ENCODE data around the gene IPO5. TPM values are rescaled to one million over a fixed set of nuclear protein-coding genes. Genes with fewer than 3 reads are reported as not detected.
A peak's percentile ranks its signal among the peaks of the same experiment; 100 is the strongest.

Gene IPO5
- 99.0 and 128 TPM in 2 replicates for total RNA-seq

GRCh38 chr13:97953376-97953970, at the start of gene IPO5:
TSS of gene IPO5 (plus strand) at chr13:97953675. CDS start at chr13:97976697, 23,022 bp downstream.
- DNase-seq (ENCODE audit: low read depth in 2 of 2) = no peak

GRCh38 chr13:97904059-97904458, 49.4 kb upstream of the IPO5 start:
- DNase-seq (ENCODE audit: low read depth in 2 of 2) = no peak

GRCh38 chr13:97905517-97905916, 48.0 kb upstream of the IPO5 start:
- no peak for DNase-seq (ENCODE audit: low read depth in 2 of 2)

- peak; percentile 1 to 42 for DNase-seq (ENCODE audit: low read depth in 2 of 2)
These were observed 42.0 kb upstream of the IPO5 start for GRCh38 chr13:97911311-97912138.

- DNase-seq (ENCODE audit: low read depth in 2 of 2) = no peak
These were observed 41.3 kb upstream of the IPO5 start for GRCh38 chr13:97912139-97912535.

GRCh38 chr13:97913206-97913605, 40.3 kb upstream of the IPO5 start:
- no peak for DNase-seq (ENCODE audit: low read depth in 2 of 2)

- no peak for DNase-seq (ENCODE audit: low read depth in 2 of 2)
These were observed 38.9 kb upstream of the IPO5 start for GRCh38 chr13:97914540-97914939.

GRCh38 chr13:97921176-97921816, 32.2 kb upstream of the IPO5 start:
- DNase-seq (ENCODE audit: low read depth in 2 of 2) = no peak

GRCh38 chr13:97928301-97928700, 25.2 kb upstream of the IPO5 start:
- DNase-seq (ENCODE audit: low read depth in 2 of 2) = peak in 1 of 2 donors; percentile 46

GRCh38 chr13:97932036-97932435, 21.4 kb upstream of the IPO5 start:
- DNase-seq (ENCODE audit: low read depth in 2 of 2) = no peak

- DNase-seq (ENCODE audit: low read depth in 2 of 2) = no peak
These were observed 20.8 kb upstream of the IPO5 start for GRCh38 chr13:97932647-97933046.

- DNase-seq (ENCODE audit: low read depth in 2 of 2) = no peak
These were observed 19.7 kb upstream of the IPO5 start for GRCh38 chr13:97933776-97934175.

GRCh38 chr13:97934590-97934989, 18.9 kb upstream of the IPO5 start:
- DNase-seq (ENCODE audit: low read depth in 2 of 2) = no peak

- no peak for DNase-seq (ENCODE audit: low read depth in 2 of 2)
These were observed 18.4 kb upstream of the IPO5 start for GRCh38 chr13:97935071-97935470.

- DNase-seq (ENCODE audit: low read depth in 2 of 2) = no peak
These were observed 17.4 kb upstream of the IPO5 start for GRCh38 chr13:97936036-97936435.

- DNase-seq (ENCODE audit: low read depth in 2 of 2) = no peak
These were observed 14.6 kb upstream of the IPO5 start for GRCh38 chr13:97938706-97939475.

GRCh38 chr13:97944396-97945029, 9.0 kb upstream of the IPO5 start:
- no peak for DNase-seq (ENCODE audit: low read depth in 2 of 2)

GRCh38 chr13:97945342-97945741, 8.1 kb upstream of the IPO5 start:
- no peak for DNase-seq (ENCODE audit: low read depth in 2 of 2)

GRCh38 chr13:97945792-97946419, 7.6 kb upstream of the IPO5 start:
- DNase-seq (ENCODE audit: low read depth in 2 of 2) = no peak

- peak in 1 of 2 donors; percentile 33 for DNase-seq (ENCODE audit: low read depth in 2 of 2)
These were observed 6.4 kb upstream of the IPO5 start for GRCh38 chr13:97946951-97947588.
